Transverse colon (tissue), 4 donors: ENCODE measurements around the gene ANKRD65. TPM values are rescaled to one million over a fixed set of nuclear protein-coding genes. Genes with fewer than 3 reads are reported as not detected.

Source experiments
- DNase-seq: peaks from one replicate; pipeline ENCODE4 v3.0.0-alpha.2; 2019
- H3K27ac ChIP-seq, 4 donors: fragments of 200-600 bp; sonication (generic); 2 replicates each; pipeline ENCODE4 v1.5.1; 2016 to 2018; ENCODE audit warnings: inconsistent platforms in 4 of 4
- H3K27me3 ChIP-seq: fragments of 200-600 bp; sonication (generic); 2 replicates; pipeline ENCODE4 v1.5.1; 2017; ENCODE audit warnings: inconsistent platforms
- H3K36me3 ChIP-seq, 4 donors: fragments of 200-600 bp; sonication (generic); 2 replicates each; pipeline ENCODE4 v1.5.1; 2017 to 2019; ENCODE audit warnings: inconsistent platforms in 4 of 4
- H3K4me1 ChIP-seq, 4 donors: fragments of 200-600 bp; sonication (generic); 2 replicates each; pipeline ENCODE4 v1.5.1; 2017 to 2020; ENCODE audit warnings: inconsistent platforms in 4 of 4
- H3K4me3 ChIP-seq, 4 donors: fragments of 200-600 bp; sonication (generic); 1 replicate in 1 of 4; 2 replicates in 3 of 4; pipeline versions ENCODE4 v1.5.1 to v1.6.1; 2017 to 2019; ENCODE audit warnings: inconsistent platforms in 4 of 4
- H3K9me3 ChIP-seq, 2 donors: fragments of 200-600 bp; sonication (generic); 2 replicates each; pipeline ENCODE4 v1.5.1; 2017 to 2019; ENCODE audit warnings: inconsistent platforms in 2 of 2
- EP300 ChIP-seq: sonication (generic); formaldehyde crosslinking; IDR thresholded peaks from one replicate; pipeline ENCODE4 v1.6.1; 2017; ENCODE audit warnings: antibody characterized with exemption, low read depth
- POLR2A ChIP-seq: fragments of 450-650 bp; IDR thresholded peaks from one replicate; pipeline ENCODE4 v1.6.1; 2016; ENCODE audit warnings: antibody characterized with exemption, mild to moderate bottlenecking, moderate library complexity
- POLR2AphosphoS5 ChIP-seq, 3 donors: sonication (generic); formaldehyde crosslinking; IDR thresholded peaks; one replicate each; pipeline ENCODE4 v1.6.1; 2016; ENCODE audit warnings: antibody characterized with exemption in 3 of 3
- WGBS, 2 donors: methylation state at CpG; one replicate each; pipeline ENCODE4 v1.1.5; 2018; ENCODE audit warnings: low coverage in 1 of 2; 5-methylcytosine and 5-hydroxymethylcytosine counted together
- in situ Hi-C, 4 donors: fragments of 200-750 bp; cut with MboI; loops; one replicate each; pipeline versions ENCODE4 v1.15.0 to v1.15.1; 2017; ENCODE audit warnings: low sequenced_read_pairs in 3 of 4, low pct_ligation_motif_present in 1 of 4, low pct_unique_long_range_greater_than_20kb in 1 of 4
- intact Hi-C: fragments of 100-400 bp; cut with DNase I; formaldehyde crosslinking; loops from one replicate; pipeline ENCODE4 v1.15.1; 2023; ENCODE audit warnings: low total_unique reads
- total RNA-seq, 4 donors: library from RNA; depleted of rRNA; stranded (reverse); fragments of >200 nt; gene quantifications; one replicate each; pipeline ENCODE4 v1.1.0, GENCODE V29; 2016
- TF ChIP-seq, protein P1 (sequence below), 5 experiments: fragments of 200-600 bp in 3 of 5; fragments of 450-650 bp in 2 of 5; sonication (generic) in 3 of 5; IDR thresholded peaks; 1 replicate in 2 of 5; 2 replicates in 3 of 5; pipeline ENCODE4 v1.5.1; 2016 to 2017; ENCODE audit warnings: antibody characterized with exemption in 5 of 5, inconsistent platforms in 3 of 5, mild to moderate bottlenecking in 2 of 5, moderate library complexity in 1 of 5

The ANKRD65 gene
- total RNA-seq, 4 donors from 2014 or later = 0.80 to 4.5 (median 1.9) TPM

DNA sequence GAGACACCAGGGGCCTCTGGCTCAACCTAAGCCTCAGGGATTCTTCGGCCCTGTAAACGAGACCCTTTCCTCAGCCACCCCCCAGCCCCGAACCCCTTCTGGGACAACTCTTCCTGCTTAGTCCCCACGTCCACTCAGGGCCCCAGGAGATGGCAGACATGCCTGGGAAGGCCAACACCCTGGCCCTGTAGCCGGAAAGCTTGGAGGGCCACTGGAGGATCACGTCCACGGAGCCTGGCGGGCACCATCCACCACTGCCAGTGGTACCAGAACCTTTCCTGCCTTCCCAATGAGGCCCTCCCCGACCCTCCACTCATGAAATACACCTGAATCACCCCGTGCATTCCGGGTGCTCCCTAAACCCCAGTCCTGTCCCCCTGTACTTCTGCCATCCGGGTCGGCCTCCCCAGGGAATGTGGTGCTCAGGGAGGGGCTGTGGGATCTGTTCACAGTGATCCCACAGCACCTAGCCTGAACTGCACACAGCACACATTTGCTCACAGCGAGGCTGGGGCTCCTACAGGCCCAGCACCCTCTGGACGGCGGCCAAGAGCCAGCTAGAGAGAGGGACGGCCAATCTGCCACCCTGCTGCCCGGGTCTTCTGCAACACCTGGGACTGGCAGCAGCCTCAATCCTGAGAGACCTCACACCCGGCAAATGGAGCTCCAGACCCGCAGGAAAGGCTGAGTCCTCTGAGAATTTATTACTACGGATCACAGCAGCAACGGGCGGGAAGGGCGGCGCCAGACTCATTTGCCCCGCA is 47.8 kb downstream of the ANKRD65 start:
- H3K27me3 ChIP-seq = no peaks in the 10 kb centered on the region
- WGBS, 2 donors = 80 to 84% methylated on average over 1 to 25 of the region's 26 CpGs
- no peak for DNase-seq
- H3K4me3 ChIP-seq = peak overlapping the region in 1 of 4 donors; percentile 90
- peaks cover 26 to 34% (median 30%) of the 10 kb centered on the region in 4 donors for H3K4me1 ChIP-seq
- TF ChIP-seq POLR2AphosphoS5 (IDR thresholded peaks at IDR 0.05) (no peak), EP300 (no peak), POLR2A (no peak)
- TF ChIP-seq, protein P1, sequence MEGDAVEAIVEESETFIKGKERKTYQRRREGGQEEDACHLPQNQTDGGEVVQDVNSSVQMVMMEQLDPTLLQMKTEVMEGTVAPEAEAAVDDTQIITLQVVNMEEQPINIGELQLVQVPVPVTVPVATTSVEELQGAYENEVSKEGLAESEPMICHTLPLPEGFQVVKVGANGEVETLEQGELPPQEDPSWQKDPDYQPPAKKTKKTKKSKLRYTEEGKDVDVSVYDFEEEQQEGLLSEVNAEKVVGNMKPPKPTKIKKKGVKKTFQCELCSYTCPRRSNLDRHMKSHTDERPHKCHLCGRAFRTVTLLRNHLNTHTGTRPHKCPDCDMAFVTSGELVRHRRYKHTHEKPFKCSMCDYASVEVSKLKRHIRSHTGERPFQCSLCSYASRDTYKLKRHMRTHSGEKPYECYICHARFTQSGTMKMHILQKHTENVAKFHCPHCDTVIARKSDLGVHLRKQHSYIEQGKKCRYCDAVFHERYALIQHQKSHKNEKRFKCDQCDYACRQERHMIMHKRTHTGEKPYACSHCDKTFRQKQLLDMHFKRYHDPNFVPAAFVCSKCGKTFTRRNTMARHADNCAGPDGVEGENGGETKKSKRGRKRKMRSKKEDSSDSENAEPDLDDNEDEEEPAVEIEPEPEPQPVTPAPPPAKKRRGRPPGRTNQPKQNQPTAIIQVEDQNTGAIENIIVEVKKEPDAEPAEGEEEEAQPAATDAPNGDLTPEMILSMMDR (IDR thresholded peaks at IDR 0.05) = no peak
- no peak overlapping the region for H3K27ac ChIP-seq
- in situ Hi-C loops = no loop called here
- no peaks in the 10 kb centered on the region for H3K9me3 ChIP-seq
- intact Hi-C loops = loop anchor here (10.0 kb wide), 1 partner anchor 358 kb away; the partner anchor contains the start of gene ISG15
- H3K36me3 ChIP-seq = no peaks in the 10 kb centered on the region

DNA sequence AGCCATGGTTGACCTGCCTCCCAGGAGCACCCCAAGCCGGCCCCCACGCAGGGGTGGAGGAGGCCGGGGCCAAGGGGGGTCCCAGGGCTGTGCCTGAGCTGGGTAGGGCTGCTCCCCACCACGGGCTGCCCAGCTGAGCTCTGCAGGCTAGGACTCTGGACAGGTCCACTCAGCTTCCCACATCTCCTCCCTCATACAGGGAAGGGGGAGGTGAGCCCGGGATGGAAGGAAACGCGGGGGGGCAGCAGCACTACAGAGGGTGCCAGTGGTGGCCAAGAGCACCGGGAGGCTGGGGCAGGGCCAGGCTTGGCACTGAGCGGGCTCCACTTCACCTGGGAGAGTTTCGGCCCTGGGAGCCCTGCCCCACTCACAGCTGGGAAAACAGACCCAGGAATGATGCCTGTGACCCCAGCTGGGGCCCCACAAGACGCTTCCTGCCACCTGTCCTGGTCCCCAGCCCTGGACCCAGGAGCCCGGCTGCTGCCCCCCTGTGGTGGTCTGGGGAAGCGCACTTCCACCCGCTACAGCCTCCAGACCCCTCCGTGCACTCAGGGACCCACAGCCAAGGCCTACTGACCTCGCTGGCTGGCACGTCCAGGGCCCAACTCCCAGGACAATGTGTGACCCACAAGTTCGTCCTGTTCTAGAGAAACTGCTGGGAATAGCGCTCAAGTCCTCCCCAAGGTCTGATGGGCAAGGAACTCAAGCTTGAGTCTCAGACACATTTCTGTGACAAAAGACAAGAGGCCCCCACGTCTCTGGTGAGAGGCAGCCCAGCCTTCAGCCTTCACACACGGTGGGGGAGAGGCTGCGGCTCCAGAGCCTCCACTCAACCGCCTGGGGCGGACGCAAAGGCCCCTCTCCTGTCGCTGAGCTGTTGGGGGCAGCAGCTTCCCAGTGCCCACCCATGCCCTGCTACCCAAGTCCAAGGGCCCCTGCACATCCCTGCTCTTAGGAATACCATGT is 49.0 kb downstream of the ANKRD65 start:
- 33% methylated on average over 25 of the region's 26 CpGs; no CpG with 5 or more reads in 1 of the 2 donors for WGBS, 2 donors
- Histone ChIP-seq H3K4me1 (peaks cover 26 to 34% (median 30%) of the 10 kb centered on the region in 4 donors), H3K27ac (peak overlapping the region in 1 of 4 donors; percentile 24), H3K27me3 (no peaks in the 10 kb centered on the region), H3K9me3 (no peaks in the 10 kb centered on the region), H3K36me3 (no peaks in the 10 kb centered on the region), H3K4me3 (no peak overlapping the region)
- DNase-seq = peak; percentile 78
- intact Hi-C loops = loop anchor here (10.0 kb wide), 1 partner anchor 357 kb away; the partner anchor contains the start of gene ISG15
- TF ChIP-seq EP300 (no peak), POLR2AphosphoS5 (IDR thresholded peaks at IDR 0.05) (peak in 1 of 3 donors; percentile 19)
- TF ChIP-seq, protein P1 (IDR thresholded peaks at IDR 0.05) = peak; percentile 89 to 98 (median 96)
- in situ Hi-C loops = no loop called here

DNA sequence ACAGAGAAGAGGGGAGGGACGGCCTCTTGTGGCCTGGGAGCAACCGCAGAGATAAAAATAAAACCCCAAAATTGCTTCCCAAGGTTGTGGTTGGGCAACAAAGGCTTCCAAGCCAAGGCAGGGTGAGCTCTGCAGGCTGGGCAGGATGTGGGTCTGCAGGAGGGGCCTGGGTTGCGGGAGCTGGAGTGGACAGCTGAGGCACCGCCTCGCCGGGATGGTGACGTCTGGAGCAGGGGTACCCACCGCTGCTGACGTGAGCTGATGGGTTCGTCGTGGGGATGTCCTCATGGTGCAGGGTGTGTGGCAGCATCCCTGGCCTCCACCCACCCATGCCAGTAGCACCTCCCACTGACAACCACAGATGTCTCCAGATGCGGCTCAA is 49.7 kb downstream of the ANKRD65 start:
- Histone ChIP-seq H3K4me1 (peaks cover 26 to 34% (median 30%) of the 10 kb centered on the region in 4 donors), H3K27ac (peak overlapping the region in 1 of 4 donors; percentile 24), H3K9me3 (no peaks in the 10 kb centered on the region), H3K27me3 (no peaks in the 10 kb centered on the region), H3K36me3 (no peaks in the 10 kb centered on the region), H3K4me3 (no peak overlapping the region)
- WGBS, 2 donors = 50 to 100% methylated on average over 1 to 12 of the region's 12 CpGs
- TF ChIP-seq EP300 (no peak), POLR2A (no peak), POLR2AphosphoS5 (IDR thresholded peaks at IDR 0.05) (no peak)
- TF ChIP-seq, protein P1 (IDR thresholded peaks at IDR 0.05) = no peak
- in situ Hi-C loops = no loop called here
- intact Hi-C loops = loop anchor here (10.0 kb wide), 1 partner anchor 357 kb away; the partner anchor contains the start of gene ISG15
- no peak for DNase-seq
